Vagina (tissue), 2 donors: Measurements from ENCODE around the gene ACSL6.

Source experiments
- POLR2A ChIP-seq, 2 donors: fragments of 450-650 bp; IDR thresholded peaks; one replicate each; pipeline ENCODE4 v1.6.1; 2017; ENCODE audit warnings: antibody characterized with exemption in 2 of 2, mild to moderate bottlenecking in 2 of 2, moderate library complexity in 2 of 2
- TF ChIP-seq, protein P1 (sequence below), 3 experiments: fragments of 450-650 bp in 2 of 3; fragments of 200-600 bp in 1 of 3; sonication (generic) in 1 of 3; IDR thresholded peaks; one replicate each; pipeline ENCODE4 v1.5.1; 2017 to 2019; ENCODE audit warnings: antibody characterized with exemption in 3 of 3, mild to moderate bottlenecking in 2 of 3, moderate library complexity in 2 of 3

GRCh38 chr5:131916481-131916880 is 95.0 kb downstream of the ACSL6 start:
- no peak for TF ChIP-seq POLR2A (IDR thresholded peaks at IDR 0.05)
- TF ChIP-seq, protein P1, sequence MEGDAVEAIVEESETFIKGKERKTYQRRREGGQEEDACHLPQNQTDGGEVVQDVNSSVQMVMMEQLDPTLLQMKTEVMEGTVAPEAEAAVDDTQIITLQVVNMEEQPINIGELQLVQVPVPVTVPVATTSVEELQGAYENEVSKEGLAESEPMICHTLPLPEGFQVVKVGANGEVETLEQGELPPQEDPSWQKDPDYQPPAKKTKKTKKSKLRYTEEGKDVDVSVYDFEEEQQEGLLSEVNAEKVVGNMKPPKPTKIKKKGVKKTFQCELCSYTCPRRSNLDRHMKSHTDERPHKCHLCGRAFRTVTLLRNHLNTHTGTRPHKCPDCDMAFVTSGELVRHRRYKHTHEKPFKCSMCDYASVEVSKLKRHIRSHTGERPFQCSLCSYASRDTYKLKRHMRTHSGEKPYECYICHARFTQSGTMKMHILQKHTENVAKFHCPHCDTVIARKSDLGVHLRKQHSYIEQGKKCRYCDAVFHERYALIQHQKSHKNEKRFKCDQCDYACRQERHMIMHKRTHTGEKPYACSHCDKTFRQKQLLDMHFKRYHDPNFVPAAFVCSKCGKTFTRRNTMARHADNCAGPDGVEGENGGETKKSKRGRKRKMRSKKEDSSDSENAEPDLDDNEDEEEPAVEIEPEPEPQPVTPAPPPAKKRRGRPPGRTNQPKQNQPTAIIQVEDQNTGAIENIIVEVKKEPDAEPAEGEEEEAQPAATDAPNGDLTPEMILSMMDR (IDR thresholded peaks at IDR 0.05), result no peak
